IPS-18a (cell line): ENCODE results near the gene MIER2.
"Not testable (repeated sequence)": the region's sequence is repeated elsewhere in the genome, so short reads cannot be mapped to it uniquely, and the experiment has no call there.

Source experiments
- H3K27ac ChIP-seq: one replicate; pipeline ENCODE4 v1.5.1; 2013; ENCODE audit warnings: low read length
- H3K27me3 ChIP-seq: one replicate; pipeline ENCODE4 v1.6.1; 2013; ENCODE audit warnings: mild to moderate bottlenecking, low read length; ENCODE audit not compliant: control insufficient read depth, insufficient read depth
- H3K36me3 ChIP-seq: one replicate; pipeline ENCODE4 v1.6.1; 2013; ENCODE audit warnings: low read depth, low read length; ENCODE audit not compliant: control insufficient read depth
- H3K4me1 ChIP-seq: one replicate; pipeline ENCODE4 v1.6.1; 2013; ENCODE audit warnings: low read depth, low read length; ENCODE audit not compliant: control insufficient read depth
- H3K4me3 ChIP-seq: one replicate; pipeline ENCODE4 v1.5.1; 2013; ENCODE audit warnings: low read length
- H3K9ac ChIP-seq: one replicate; pipeline ENCODE4 v1.6.1; 2013; ENCODE audit warnings: mild to moderate bottlenecking, low read length, moderate library complexity
- H3K9me3 ChIP-seq: one replicate; pipeline ENCODE4 v1.6.1; 2013; ENCODE audit warnings: low read depth, low read length; ENCODE audit not compliant: control insufficient read depth

MIER2 gene

DNA sequence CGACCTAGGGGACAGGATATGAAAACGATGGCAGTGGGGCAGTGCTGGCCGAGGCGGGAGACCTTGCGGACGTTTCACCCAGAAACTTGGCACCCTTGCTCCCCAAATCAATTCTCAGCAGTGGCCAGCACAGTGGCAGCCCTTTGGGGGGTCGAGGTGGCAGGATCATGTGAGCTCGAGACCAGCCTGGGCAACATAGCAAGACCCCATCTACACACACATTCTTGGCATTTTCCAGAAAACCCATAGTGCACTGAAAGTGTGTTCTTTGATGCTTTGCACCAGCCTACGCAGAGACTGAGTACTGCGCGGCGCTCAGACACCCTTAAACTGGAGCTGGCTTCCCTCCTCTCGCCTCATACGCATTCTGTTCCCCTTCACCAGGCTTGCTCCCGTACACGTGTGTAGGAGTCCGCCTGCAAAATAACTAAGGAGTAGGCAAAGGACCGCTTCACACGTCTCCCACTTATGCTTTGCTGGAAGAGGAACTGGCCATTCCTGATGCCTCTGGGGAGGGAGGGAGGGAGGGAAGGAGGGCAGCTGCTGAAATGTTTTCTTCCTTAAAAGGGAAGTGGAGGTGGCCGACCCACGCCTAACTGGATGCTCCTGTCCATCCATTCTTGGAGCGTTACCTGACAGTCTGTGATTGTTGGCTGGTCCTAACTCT, 23.5 kb upstream of the MIER2 start:
- no peaks in the 10 kb centered on the region for H3K36me3 ChIP-seq
- H3K4me3 ChIP-seq = no peak overlapping the region
- no peak overlapping the region for H3K27ac ChIP-seq
- no peaks in the 10 kb centered on the region for H3K27me3 ChIP-seq
- H3K9me3 ChIP-seq = no peaks in the 10 kb centered on the region
- no peaks in the 10 kb centered on the region for H3K4me1 ChIP-seq
- H3K9ac ChIP-seq = no peak overlapping the region

DNA sequence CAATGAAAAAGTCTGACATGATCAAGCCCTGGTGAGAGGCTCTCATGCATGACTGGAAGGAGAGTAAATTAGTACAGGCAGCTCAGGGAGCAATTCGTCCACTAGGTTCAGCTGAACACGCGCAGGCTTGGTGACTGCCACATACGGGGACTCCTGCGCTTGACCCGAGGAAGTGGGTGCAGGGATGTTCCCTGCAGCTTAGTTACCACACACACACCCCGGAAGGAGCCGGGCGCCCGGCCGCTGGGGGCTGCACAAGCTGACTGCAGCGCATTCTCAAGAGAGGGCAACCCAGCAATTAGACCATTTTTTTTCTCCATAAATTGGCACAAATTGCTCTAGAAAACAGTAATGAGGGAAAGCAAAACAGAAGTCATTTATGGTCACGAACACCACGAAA, 23.0 kb upstream of the MIER2 start:
- H3K9me3 ChIP-seq = no peaks in the 10 kb centered on the region
- H3K27me3 ChIP-seq = no peaks in the 10 kb centered on the region
- no peaks in the 10 kb centered on the region for H3K36me3 ChIP-seq
- no peak overlapping the region for H3K4me3 ChIP-seq
- no peak overlapping the region for H3K27ac ChIP-seq
- H3K4me1 ChIP-seq = no peaks in the 10 kb centered on the region
- no peak overlapping the region for H3K9ac ChIP-seq

DNA sequence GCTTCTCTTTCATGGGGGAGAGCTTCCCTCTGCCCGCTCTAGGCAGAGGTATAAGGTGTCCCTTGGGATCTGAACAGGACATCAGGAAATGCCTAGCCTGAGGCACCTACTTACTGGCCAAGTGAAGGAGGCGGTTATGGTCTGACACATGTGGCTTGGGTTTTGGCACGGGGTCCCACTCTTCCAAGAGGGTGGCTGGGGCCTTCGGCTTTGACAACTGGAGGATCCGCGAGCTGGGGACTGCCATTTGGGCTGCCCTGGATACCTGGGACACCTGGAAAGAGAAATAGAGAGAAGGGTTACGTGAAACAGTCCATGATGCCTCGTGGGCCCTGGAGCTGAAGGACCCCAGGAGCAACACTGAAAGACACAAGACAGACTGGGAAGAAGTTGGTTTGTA, 22.4 kb upstream of the MIER2 start:
- Histone ChIP-seq H3K9me3 (no peaks in the 10 kb centered on the region), H3K9ac (no peak overlapping the region), H3K4me3 (no peak overlapping the region), H3K4me1 (no peaks in the 10 kb centered on the region), H3K27ac (no peak overlapping the region), H3K36me3 (no peaks in the 10 kb centered on the region), H3K27me3 (no peaks in the 10 kb centered on the region)

DNA sequence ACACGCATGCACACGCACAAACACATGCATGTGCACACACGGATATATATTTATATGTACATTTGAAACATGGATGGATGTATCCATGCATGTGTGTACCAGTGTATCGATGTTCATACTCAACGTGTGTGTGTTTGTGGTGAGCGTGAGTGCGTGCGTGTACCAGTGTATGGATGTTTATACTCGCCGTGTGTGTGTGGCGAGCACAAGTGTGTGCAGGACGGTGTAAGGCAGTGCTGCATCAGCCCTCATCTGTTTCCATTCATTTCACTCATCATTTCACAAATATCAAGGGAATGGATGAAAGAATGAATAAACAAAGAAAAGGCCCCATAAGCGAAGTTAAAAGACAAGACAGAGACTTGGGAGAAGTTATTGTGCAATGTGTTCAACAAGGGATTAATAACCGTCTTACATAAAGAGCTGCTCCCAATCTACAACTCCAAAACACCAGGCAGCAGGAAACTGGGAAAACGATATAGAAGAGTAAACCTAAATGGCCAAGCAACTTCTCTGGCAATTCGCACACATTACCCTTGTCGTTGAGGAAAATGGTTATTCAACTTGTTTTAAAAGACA, 21.7 kb upstream of the MIER2 start:
- no peaks in the 10 kb centered on the region for H3K4me1 ChIP-seq
- no peaks in the 10 kb centered on the region for H3K36me3 ChIP-seq
- H3K9ac ChIP-seq = no peak overlapping the region
- H3K27ac ChIP-seq = no peak overlapping the region
- H3K27me3 ChIP-seq = no peaks in the 10 kb centered on the region
- H3K4me3 ChIP-seq = no peak overlapping the region
- H3K9me3 ChIP-seq = no peaks in the 10 kb centered on the region

DNA sequence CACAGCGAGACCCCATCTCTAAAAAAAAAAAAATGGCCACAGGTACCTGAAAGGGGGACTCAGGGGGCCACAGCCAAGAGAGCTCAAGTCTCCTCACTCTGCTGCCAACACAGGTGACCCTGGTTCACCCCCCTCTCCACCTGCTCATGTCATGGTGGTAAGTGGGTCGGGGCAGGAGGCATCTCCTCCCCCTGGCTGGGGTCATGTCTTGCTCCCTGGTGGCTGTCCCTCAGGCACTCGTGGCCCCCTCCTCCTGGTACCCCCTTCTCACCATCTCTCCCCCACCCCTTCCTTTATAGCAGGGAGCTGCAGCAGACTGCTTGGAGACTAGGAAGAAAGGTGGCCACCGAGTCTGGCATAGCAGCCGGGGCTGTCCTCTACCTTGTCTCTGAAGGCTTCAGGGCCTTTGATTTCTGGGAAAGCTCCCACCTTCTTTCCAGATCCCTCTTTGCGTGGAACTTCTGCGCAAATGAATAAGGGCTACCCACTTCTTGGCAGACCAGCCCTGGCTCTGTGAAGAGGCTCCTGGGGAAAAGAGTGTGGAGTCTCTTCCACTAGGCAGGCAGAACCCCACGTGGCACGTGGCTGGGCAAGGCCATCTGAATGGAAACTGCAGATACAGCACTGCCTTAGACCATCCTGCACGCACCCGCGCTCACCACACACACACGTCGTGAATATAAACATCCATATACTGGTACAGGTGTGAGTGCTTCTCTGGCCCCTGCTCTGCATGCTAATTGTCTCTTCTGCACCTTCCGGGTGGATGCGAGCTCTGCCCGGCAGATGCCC, 20.1 kb upstream of the MIER2 start:
- Histone ChIP-seq H3K36me3 (no peaks in the 10 kb centered on the region), H3K4me3 (no peak overlapping the region), H3K4me1 (no peaks in the 10 kb centered on the region), H3K27ac (no peak overlapping the region), H3K9me3 (no peaks in the 10 kb centered on the region), H3K27me3 (no peaks in the 10 kb centered on the region), H3K9ac (no peak overlapping the region)

DNA sequence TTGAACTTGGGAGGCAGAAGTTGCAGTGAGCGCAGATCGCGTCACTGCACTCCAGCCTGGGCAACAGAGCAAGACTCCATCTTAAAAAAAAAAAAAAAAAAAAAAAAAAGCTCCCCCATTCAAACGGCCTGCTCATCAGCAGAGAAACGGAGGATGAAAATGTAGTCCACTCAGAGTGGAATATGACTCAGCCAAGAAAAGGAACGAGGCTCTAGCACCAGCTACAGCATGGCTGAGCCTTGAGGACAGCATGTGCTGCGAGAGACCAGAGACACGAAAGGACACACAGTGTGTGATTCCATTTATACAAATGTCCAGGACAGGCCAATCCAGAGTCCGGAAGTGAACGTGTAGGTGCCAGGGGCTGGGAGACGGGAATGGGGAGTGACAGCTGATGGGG, 18.1 kb upstream of the MIER2 start:
- no peaks in the 10 kb centered on the region for H3K9me3 ChIP-seq
- no peaks in the 10 kb centered on the region for H3K4me1 ChIP-seq
- no peak overlapping the region for H3K4me3 ChIP-seq
- H3K9ac ChIP-seq = no peak overlapping the region
- no peaks in the 10 kb centered on the region for H3K36me3 ChIP-seq
- H3K27ac ChIP-seq = no peak overlapping the region
- H3K27me3 ChIP-seq = no peaks in the 10 kb centered on the region

DNA sequence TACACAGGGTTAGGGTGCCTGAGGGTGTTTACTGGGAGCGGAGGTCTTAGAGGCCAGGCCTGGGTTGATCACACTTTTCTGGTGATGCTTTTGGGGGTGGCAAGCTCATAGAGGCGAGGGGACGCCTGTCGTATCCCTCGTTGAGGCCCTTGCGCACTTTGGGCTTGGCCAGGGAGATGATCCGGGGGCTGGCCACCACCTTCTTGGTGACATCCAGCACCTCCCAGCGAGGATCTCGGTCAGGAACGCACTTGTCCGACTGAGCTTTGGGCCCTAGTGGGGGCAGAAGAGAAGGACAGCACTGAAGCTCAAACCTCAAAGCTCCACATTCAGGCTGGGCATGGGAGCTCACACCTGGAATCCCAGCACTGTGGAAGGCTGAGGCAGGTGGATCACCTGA, 17.6 kb upstream of the MIER2 start:
- H3K27ac ChIP-seq = no peak overlapping the region
- H3K4me1 ChIP-seq = no peaks in the 10 kb centered on the region
- no peaks in the 10 kb centered on the region for H3K36me3 ChIP-seq
- H3K9me3 ChIP-seq = no peaks in the 10 kb centered on the region
- H3K4me3 ChIP-seq = no peak overlapping the region
- H3K9ac ChIP-seq = no peak overlapping the region
- H3K27me3 ChIP-seq = no peaks in the 10 kb centered on the region

DNA sequence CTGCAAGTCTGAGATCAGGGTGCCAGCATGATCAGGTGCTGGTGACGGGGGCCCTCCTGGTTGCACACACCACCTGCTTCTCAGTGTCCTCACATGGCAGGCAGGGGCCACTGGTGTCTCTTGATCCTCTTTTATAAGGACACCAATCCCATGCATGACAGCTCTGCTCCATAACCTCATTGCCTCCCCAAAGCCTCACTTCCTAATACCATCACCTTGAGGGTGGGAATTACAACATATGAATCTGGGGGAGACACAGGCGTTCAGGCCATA, 15.0 kb upstream of the MIER2 start:
- Histone ChIP-seq H3K27me3 (no peaks in the 10 kb centered on the region), H3K9me3 (no peaks in the 10 kb centered on the region), H3K9ac (no peak overlapping the region), H3K4me1 (no peaks in the 10 kb centered on the region), H3K27ac (no peak overlapping the region), H3K36me3 (no peaks in the 10 kb centered on the region), H3K4me3 (no peak overlapping the region)

DNA sequence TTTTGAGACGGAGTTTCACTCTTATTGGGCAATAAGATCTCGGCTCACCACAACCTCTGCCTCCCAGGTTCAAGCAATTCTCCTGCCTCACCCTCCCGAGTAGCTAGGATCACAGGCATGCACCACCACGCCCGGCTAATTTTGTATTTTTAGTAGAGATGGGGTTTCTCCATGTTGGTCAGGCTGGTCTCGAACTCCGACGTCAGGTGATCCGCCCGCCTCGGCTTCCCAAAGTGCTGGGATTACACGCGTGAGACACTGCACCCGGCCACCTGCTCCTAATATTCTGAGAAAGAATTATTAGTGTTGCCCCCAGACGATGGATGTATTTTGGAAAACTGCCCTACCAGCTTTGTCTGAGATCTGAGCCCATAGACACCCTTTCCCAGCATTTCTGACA, 10.9 kb upstream of the MIER2 start:
- not testable (repeated sequence) for H3K9me3 ChIP-seq, H3K4me3 ChIP-seq

DNA sequence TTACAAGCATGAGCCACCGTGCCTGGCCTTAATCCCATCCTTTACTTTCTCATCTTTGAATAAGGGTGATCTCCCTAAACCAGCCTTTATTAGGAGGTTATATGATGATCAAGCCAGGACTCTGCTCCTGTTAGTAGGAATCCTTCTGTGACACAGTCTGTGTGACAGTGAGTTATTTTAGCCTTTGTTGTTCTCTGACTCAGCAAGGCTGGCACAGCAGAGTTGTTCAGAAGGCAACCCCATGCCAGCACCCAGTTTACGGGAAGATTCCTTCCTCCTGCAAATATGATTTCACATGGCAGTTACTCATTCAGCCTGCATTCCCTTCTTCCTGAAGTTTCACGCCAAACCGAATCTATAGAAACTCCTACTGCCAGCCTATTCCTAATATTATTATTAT, 10.5 kb upstream of the MIER2 start:
- H3K4me3 ChIP-seq = no peak overlapping the region
- H3K4me1 ChIP-seq = no peaks in the 10 kb centered on the region
- H3K36me3 ChIP-seq = no peaks in the 10 kb centered on the region
- no peak overlapping the region for H3K27ac ChIP-seq
- H3K9me3 ChIP-seq = peaks cover 7% of the 10 kb centered on the region
- no peaks in the 10 kb centered on the region for H3K27me3 ChIP-seq
- H3K9ac ChIP-seq = no peak overlapping the region

More for the DNA sequence above, 10.9 kb upstream of the MIER2 start:
- H3K36me3 ChIP-seq, H3K4me1 ChIP-seq, H3K27ac ChIP-seq, H3K27me3 ChIP-seq, H3K9ac ChIP-seq: not testable (repeated sequence)

DNA sequence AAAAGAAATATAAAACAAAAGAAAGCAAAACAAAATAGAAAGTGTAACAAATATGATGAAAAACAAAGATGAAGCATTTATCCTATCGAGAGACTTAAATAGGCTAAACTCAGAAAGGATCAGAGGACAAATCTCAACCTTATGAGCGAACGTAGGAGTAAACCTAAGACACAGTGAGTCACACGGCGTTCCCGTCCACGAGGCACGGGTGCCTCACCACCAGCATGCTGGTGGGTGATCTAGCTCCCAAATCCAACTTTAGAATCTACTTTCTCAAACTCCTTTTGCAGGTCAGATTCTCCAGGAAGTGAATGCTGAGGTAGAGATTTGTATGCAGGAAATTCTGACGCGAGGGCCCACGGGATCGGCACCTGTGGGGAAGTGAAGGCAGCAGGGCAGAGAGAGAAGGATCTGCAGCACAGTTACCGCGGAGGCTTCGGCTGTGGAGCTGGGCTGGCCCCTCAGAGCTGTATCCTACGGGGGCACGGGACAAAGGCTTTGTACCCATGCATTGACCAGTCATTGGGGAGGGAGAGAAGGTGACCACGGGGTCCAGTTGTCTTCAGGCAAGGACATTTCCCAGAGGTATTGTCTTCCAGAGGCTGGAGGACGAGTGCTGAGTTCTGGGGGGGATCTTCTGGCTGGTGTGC, 7.5 kb upstream of the MIER2 start:
- Histone ChIP-seq H3K4me3 (no peak overlapping the region), H3K27ac (no peak overlapping the region), H3K9ac (no peak overlapping the region), H3K9me3 (peaks cover 7% of the 10 kb centered on the region), H3K4me1 (no peaks in the 10 kb centered on the region), H3K36me3 (no peaks in the 10 kb centered on the region), H3K27me3 (no peaks in the 10 kb centered on the region)
